GM12878 (cell line): Measurements from ENCODE around the gene NAB1. TPM values are rescaled to one million over a fixed set of nuclear protein-coding genes. Genes with fewer than 3 reads are reported as not detected.

Experiments used
- BHLHE40 ChIP-seq, 2 experiments: fragments of 450-650 bp in 1 of 2; IDR thresholded peaks; 2 replicates each; pipeline ENCODE4 v1.6.1; 2011 to 2017; ENCODE audit warnings: low read depth in 2 of 2, borderline replicate concordance in 1 of 2, improper control_type of control experiment in 1 of 2, low read length in 1 of 2, mild to moderate bottlenecking in 1 of 2
- CBX5 ChIP-seq: sonication (generic); IDR thresholded peaks from 2 replicates; pipeline ENCODE4 v1.6.1; 2016; ENCODE audit warnings: low read depth, moderate library complexity, mild to moderate bottlenecking, inconsistent platforms
- CREB1 ChIP-seq: IDR thresholded peaks from 2 replicates; pipeline ENCODE4 v1.6.1; 2012; ENCODE audit warnings: low read depth, mild to moderate bottlenecking, inconsistent platforms
- CUX1 ChIP-seq: IDR thresholded peaks from 2 replicates; pipeline ENCODE4 v1.6.1; 2012; ENCODE audit warnings: improper control_type of control experiment, low read depth, low read length; ENCODE audit not compliant: insufficient replicate concordance
- DPF2 ChIP-seq: fragments of 450-650 bp; IDR thresholded peaks from 2 replicates; pipeline ENCODE4 v1.6.1; 2017; ENCODE audit warnings: mild to moderate bottlenecking
- FOXM1 ChIP-seq: IDR thresholded peaks from 2 replicates; pipeline ENCODE4 v1.6.1; 2012; ENCODE audit warnings: low read depth, mild to moderate bottlenecking, inconsistent platforms, low read length, moderate library complexity
- IKZF1 ChIP-seq: fragments of 450-650 bp; conservative IDR thresholded peaks from 2 replicates; pipeline ENCODE4 v1.6.1; 2017; ENCODE audit warnings: antibody characterized with exemption, mild to moderate bottlenecking
- IKZF2 ChIP-seq, 2 experiments: fragments of 450-650 bp; IDR thresholded peaks; 2 replicates each; pipeline ENCODE4 v1.6.1; 2017; ENCODE audit warnings: mild to moderate bottlenecking in 2 of 2, moderate library complexity in 2 of 2
- MEF2B ChIP-seq: fragments of 450-650 bp; IDR thresholded peaks from 2 replicates; pipeline ENCODE4 v1.6.1; 2018; ENCODE audit warnings: mild to moderate bottlenecking, moderate library complexity; ENCODE audit not compliant: partially characterized antibody, poor library complexity, severe bottlenecking
- NFIC ChIP-seq: IDR thresholded peaks from 2 replicates; pipeline ENCODE4 v1.6.1; 2012; ENCODE audit warnings: low read depth, mild to moderate bottlenecking, inconsistent platforms, low read length, moderate library complexity
- NFYA ChIP-seq: IDR thresholded peaks from 2 replicates; pipeline ENCODE4 v1.6.1; 2011; ENCODE audit warnings: low read depth, mild to moderate bottlenecking, low read length, improper control_type of control experiment, borderline replicate concordance
- NR2C1 ChIP-seq: fragments of 450-650 bp; IDR thresholded peaks from 2 replicates; pipeline ENCODE4 v1.6.1; 2017; ENCODE audit warnings: antibody characterized with exemption, mild to moderate bottlenecking, moderate library complexity
- NR2C2 ChIP-seq: IDR thresholded peaks from 2 replicates; pipeline ENCODE4 v1.6.1; 2011; ENCODE audit warnings: borderline replicate concordance, low read depth; ENCODE audit not compliant: control insufficient read depth, insufficient read length
- PKNOX1 ChIP-seq: fragments of 450-650 bp; IDR thresholded peaks from 2 replicates; pipeline ENCODE4 v1.6.1; 2016; ENCODE audit warnings: mild to moderate bottlenecking
- POU2F2 ChIP-seq: IDR thresholded peaks from 3 replicates; pipeline ENCODE4 v1.6.1; 2011; ENCODE audit warnings: low read depth, mild to moderate bottlenecking, low read length, borderline replicate concordance
- RCOR1 ChIP-seq: conservative IDR thresholded peaks from 2 replicates; pipeline ENCODE4 v1.6.1; 2012; ENCODE audit warnings: low read depth, low read length, improper control_type of control experiment
- RUNX3 ChIP-seq: IDR thresholded peaks from 2 replicates; pipeline ENCODE4 v1.6.1; 2012; ENCODE audit warnings: low read length, inconsistent platforms
- ZNF217 ChIP-seq: fragments of 450-650 bp; IDR thresholded peaks from 2 replicates; pipeline ENCODE4 v1.6.1; 2017; ENCODE audit warnings: antibody characterized with exemption, mild to moderate bottlenecking
- ZNF592 ChIP-seq: fragments of 450-650 bp; IDR thresholded peaks from 2 replicates; pipeline ENCODE4 v1.6.1; 2017; ENCODE audit warnings: mild to moderate bottlenecking, moderate library complexity
- polyA plus RNA-seq, 11 experiments: library from polyadenylated mRNA; depleted of rRNA in 4 of 11; unstranded in 6 of 11; stranded (reverse) in 5 of 11; fragments of >200 nt; fragmentation: Nextera tagmentation in 4 of 11; fragmentation: Illumina TruSeq in 1 of 11; extraction: Ambion mirVana in 4 of 11; extraction: Trizol in 1 of 11; gene quantifications; 1 replicate in 1 of 11; 2 replicates in 10 of 11; pipeline versions ENCODE4 v1.2.1 to v1.2.3, GENCODE V29; 2011 to 2016; ENCODE audit warnings: inconsistent platforms in 2 of 11, missing spikeins in 2 of 11, low read depth in 1 of 11
- total RNA-seq, 4 experiments: library from RNA; depleted of rRNA in 3 of 4; stranded (reverse); fragments of >200 nt in 3 of 4; fragmentation: Illumina TruSeq in 1 of 4; extraction: Trizol in 1 of 4; gene quantifications; 2 replicates each; pipeline versions ENCODE4 v1.2.1 to v1.2.3, GENCODE V29; 2013 to 2021

The NAB1 gene
- total and polyA plus RNA-seq, 10 of the 15 experiments (the other 5 are each of a cell fraction or from before 2014, with no cell fraction given), result 4.5 to 39.6 (median 23.0) TPM

- TF ChIP-seq PKNOX1, result no peak
- peak; percentile 14 for TF ChIP-seq MEF2B
- no peak for TF ChIP-seq NFYA
- TF ChIP-seq NR2C2, result no peak
- no peak for TF ChIP-seq RCOR1
- no peak for TF ChIP-seq IKZF1
- peak; percentile 17; the same call in 1 of the 2 replicates for TF ChIP-seq NR2C1
- 0 out of 2 replicates have a peak, but pooled peaks have one; percentile 57 for TF ChIP-seq CBX5
- peak; percentile 55; the same call in 1 of the 2 replicates for TF ChIP-seq NFIC
- TF ChIP-seq IKZF2 (IDR thresholded peaks at IDR 0.05), result peak in 1 of 2 experiments; percentile 34; a peak in 1 of 4 replicates
- peak; percentile 33 for TF ChIP-seq CUX1
- TF ChIP-seq RUNX3, result peak; percentile 7; the same call in 1 of the 2 replicates
- peak; percentile 75; the same call in 1 of the 2 replicates for TF ChIP-seq ZNF592
- 0 out of 2 replicates have a peak, but pooled peaks have one; percentile 50 for TF ChIP-seq DPF2
- peak; percentile 18; the same call in 1 of the 2 replicates for TF ChIP-seq FOXM1
- no peak for TF ChIP-seq CREB1
- no peak for TF ChIP-seq ZNF217
- no peak for TF ChIP-seq POU2F2
- TF ChIP-seq BHLHE40 (IDR thresholded peaks at IDR 0.05; ENCODE audit: borderline replicate concordance in 1 of 2, low read depth in 2 of 2, low read length in 1 of 2), result peak; percentile 50 to 52; a peak in 2 of 4 replicates
Observed at GRCh38 chr2:190674966-190675650, 26.2 kb downstream of the NAB1 start (continued).
